NCI-H1436 (cell line): ENCODE results near the gene MAP3K14.
"Not testable (repeated sequence)": the region's sequence is repeated elsewhere in the genome, so short reads cannot be mapped to it uniquely, and the experiment has no call there.

Experiments used
- DNase-seq: peaks from one replicate; lab custom pipeline; 2025; lab: John Stamatoyannopoulos, UW

MAP3K14 gene

DNA sequence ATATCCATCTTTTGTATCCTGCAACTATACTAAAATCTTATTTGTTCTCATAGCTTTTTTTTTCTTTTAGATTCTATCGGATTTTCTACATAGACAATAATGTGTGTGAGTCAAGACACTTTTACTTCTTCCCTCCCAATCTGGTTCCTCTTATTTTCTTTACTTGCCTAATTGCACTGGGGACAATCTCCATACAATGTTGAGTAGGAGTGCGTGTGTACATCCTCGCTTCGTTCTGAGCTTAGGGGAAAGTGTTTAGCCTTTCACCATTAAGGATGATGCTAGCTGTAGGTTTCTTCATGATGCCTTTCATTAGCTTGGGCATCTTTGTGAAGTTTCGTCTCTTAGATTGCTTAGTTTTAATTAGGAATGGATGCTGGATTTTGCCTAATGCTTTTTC lies 57.8 kb downstream of the MAP3K14 start:
- DNase-seq, result no peak

DNA sequence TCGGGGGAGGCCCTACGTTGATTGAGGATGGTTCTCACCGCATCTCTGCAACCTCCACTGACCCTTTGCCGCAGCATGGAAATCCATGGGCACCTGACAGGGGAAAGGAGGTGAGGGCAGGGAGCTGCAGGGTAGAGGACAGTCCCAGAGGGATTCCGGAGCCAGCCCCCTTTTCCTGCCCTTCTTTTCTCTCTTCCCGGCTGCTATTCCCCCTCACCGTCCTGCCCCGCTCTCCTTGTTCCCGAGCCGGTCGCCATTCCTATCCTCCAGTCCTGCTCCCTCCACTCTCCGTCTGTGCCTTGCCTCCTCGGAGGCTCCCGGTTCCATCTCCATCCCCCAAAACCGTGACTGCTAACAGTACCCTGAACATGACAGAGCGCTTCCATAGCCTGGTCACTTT lies 59.7 kb downstream of the MAP3K14 start:
- DNase-seq, result no peak

DNA sequence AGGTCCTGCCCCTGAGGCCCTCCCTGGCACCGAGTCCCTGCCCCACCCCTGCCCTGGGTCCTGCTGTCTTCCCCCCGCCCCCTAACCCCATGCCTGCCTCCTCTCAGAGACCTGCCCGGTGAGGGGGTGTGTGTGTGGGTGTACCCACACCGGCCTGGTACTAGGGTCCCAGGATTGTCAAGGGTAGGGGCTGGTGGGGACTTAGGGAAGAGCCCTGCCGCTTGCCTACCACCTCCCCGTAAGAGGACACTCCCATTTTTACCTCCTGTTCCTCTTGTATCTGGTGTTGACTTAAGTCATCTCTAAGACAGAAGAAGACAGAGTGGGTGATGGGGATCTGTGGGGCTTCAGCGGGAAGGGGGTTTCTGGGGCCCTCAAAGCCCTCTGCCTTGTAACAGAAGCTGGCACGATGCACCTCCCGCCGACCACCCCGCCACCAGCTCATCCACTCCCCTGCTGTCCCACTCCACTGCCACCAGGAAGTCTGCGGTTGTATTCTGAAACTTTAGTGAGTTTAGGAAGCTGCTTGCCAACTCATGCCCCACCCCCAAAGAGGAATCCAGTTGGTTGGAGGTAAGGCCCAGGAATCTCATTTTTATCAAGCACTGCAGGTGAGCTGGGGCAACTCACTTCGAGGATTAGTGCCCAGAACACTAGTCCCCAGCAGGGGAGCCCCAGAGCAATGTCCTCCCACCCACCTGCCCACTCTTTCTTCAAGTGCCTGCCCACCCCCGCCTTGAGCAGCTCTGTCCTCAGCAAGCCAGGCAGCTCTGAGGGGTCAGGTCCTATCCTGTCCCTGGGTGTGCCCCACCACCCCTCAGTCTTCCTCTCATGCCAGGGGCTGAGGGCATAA lies 60.5 kb downstream of the MAP3K14 start:
- DNase-seq, result no peak

DNA sequence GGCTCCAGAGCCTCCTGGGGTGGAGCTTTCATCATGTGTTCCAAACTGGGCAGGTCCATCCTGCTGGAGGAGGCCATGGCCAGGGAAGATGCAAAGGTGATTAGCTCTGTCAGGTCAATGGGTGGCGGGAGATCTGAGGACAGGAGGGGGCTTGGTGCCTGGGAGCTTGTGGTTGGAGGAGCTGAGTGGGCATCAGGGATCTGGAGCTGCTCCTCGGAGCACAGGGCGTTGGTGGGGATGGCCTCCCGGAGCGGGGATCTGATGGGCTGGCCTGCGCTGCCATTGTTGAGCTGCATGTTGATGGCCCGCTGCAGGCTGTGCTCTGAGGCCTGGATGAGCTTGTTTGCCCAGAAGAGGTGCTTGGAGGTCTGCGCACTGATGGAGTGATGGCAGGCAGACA lies 61.5 kb downstream of the MAP3K14 start:
- no peak for DNase-seq

DNA sequence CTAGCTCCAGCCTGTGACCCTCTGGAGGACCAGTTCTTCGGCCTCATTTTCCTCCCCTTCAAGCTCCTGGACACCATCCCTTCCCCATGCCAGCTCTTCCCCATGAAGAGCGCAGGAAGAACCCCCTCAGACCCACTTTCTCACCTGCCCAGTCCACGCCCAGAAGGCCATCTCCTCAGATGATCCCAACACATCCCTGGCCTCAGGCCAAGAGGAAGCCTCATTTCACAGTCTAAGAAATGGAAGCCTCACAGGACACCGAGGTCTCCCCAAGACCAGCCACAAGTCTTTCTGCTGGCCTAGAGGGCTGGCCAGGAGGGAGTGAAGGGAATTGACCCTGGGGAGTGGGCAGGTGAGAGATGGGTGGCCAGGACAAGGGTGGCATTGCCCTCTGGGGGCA lies 62.9 kb downstream of the MAP3K14 start:
- DNase-seq, result no peak

DNA sequence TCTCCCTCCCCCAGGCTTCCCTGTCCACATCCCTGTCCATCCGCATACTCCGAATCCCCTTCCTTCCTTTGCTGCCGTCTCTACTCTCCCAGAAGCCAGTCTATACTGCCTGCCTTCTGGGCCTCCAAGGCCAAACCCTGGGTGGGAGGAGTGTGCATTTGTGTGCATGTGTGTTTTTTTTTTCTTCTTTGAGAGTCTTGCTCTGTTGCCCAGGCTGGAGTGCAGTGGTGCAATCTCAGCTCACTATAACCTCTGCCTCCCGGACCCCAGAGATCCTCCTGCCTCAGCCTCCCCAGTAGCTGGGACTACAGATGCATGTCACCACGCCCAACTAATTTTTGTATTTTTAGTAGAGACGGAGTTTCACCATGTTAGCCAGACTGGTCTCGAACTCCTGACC lies 63.6 kb downstream of the MAP3K14 start:
- not testable (repeated sequence) for DNase-seq

DNA sequence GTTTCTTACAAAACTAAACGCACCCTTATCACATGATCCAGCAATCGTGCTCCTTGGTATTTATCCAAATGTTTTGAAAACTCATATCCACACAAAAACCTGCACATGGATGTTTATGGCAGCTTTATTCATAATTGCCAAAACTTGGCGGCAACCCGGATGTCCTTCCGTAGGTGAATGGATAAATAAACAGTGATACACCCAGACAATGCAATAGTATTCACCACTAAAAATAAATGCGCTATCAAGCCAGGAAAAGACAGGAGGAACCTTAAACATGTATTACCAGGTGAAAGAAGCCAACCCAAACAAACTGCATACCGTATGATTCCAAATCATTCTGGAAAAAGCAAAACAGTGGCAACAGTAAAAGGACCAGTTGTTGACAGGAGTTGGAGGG lies 64.9 kb downstream of the MAP3K14 start:
- DNase-seq, result no peak

DNA sequence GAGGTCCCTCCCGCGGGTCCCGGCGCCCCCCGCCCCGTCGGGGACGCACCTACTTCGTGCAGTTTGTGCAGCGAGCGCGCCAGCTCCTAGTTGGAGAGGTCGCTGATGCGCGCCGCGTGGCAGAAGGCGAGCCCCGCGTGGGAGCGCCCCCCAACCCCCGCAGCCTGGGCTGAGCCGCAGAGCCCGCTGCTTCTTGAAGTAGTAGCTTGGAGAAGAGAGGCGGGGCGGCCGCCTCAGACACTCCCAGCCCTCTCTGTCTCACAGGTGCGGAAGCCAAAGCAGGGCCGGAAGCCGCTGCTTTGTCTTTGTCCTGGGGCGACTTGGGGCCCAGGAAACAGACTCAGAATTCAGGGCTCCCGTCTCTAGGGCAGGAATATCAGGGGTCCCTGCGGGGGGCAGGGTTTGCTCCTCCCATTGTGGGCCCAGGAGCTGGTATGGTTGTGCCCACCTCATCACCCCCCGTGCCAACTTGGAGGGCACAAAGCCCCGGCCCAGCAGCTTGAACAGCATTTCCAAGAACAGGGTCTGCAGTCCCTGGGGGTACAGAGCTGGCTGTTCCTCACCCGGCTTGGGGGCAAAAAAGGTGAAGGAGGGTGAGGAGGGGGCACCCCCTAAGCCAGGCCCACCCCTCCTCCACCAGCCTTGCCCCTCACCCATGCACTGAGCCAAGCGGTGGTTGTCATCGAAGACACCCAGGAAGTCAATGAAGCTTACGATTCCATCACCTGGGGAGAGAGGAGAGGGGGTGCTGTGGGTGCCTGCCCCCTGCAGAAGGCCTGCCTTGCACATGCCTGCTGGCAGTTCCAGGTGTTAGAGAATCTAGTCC lies 68.5 kb downstream of the MAP3K14 start:
- DNase-seq, result peak; percentile 58

DNA sequence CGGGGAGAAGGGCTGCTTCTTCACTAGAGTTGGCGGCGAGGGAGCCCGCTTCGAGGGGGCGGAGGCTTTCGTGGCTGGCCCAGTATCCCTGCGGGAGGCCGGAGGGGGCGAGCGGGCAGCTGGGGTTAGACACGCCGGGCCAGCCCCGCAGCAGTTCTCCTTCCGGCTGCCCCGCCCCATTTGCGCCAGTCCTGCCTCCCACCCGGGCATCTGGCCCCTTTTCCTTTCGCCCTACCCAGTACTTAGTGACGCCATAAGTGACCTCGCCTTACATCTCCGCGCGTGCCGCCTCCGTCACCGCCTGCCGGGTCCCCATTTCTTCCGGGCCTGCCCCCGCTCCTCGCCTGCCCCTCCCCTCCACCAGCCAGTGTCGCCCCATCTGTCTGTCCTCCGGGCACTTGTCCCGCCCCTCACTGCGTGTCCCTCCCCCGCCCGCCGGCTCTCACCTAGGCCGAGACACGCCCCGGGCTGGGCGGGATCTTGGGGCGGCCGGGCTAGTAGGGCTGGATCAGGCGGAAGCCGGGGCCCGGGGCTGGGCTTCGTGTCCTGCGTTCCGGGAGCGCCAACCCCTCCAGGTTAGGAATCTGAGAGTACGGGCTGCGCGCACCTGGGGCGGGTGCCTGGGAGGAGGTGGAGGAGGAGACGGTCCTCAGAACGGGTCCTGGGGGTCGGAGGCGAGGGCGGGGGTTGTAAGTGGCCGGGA lies 69.2 kb downstream of the MAP3K14 start:
- peak; percentile 97 for DNase-seq

DNA sequence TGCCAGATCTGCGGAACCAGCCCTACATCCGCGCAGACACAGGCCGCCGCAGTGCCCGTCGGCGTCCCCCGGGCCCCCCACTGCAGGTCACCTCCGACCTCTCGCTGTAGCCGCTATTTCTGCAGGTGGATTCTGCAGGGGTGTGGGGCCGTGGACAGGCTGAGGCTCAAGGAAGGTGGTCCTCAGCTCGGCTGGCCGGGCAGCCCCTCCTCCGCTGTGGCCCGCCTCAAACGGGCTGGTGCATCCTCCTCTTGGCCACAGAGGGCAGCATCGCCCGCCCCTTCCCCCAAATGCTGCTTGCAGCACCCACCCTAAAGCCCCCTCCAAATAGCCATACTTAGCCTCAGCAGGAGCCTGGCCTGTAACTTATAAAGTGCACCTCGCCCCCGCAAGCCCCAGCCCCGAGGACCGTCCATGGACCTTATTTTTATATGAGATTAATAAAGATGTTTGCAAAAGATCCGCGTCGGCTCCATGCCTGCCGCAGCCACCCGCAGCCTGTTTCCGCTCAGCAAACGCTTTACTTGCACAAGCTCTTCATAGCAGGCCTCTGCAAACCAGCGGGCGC lies 69.9 kb downstream of the MAP3K14 start:
- DNase-seq, result peak; percentile 32

DNA sequence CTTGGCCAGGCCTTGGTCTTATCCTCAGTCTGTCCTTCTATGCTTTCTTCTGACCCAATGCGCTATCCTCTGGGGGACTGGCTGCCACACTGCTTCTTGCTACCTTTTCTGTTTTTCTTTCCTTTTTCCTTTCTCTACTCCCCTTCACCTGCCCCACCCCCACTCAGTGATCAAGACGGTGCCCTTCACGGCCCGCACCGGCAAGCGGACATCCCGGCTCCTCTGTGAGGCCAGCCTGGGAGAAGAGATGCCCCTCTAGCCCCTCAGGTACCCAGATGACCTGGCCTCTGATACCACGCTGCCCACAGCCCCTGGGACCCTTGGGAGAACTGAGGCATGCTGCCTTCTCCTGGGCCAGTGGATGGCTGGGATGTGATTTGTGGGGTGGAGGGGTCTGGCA lies 70.5 kb downstream of the MAP3K14 start:
- no peak for DNase-seq

DNA sequence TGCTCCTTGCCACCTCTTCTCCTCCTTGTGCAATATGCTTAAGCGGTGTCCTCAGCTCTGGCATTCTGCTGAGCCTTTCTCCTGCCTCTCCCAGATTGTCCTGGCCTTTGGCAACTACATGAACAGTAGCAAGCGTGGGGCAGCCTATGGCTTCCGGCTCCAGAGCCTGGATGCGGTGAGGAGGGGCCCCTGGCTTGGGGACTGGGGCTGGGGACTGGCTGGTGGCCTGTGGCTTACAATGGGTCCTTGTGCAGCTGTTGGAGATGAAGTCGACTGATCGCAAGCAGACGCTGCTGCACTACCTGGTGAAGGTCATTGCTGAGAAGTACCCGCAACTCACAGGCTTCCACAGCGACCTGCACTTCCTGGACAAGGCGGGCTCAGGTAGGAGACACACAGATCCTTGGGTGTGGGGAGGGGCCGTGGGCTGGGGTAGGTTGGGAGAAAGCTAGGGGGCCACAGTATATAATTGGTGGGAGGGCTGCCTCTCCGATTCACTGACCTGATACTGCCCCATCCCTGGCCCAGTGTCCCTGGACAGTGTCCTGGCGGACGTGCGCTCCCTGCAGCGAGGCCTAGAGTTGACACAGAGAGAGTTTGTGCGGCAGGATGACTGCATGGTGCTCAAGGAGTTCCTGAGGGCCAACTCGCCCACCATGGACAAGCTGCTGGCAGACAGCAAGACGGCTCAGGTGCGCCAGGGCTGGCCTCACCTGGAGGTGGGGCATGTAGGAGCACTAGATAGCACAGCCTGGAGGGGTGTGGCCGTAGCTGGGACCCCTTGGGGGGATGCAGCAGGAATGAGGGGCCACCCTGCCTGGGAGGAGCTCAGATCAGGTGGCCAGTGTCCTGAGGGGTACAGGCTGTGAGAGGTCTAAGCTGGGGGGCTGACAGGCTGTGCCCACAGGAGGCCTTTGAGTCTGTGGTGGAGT lies 71.8 kb downstream of the MAP3K14 start:
- no peak for DNase-seq

DNA sequence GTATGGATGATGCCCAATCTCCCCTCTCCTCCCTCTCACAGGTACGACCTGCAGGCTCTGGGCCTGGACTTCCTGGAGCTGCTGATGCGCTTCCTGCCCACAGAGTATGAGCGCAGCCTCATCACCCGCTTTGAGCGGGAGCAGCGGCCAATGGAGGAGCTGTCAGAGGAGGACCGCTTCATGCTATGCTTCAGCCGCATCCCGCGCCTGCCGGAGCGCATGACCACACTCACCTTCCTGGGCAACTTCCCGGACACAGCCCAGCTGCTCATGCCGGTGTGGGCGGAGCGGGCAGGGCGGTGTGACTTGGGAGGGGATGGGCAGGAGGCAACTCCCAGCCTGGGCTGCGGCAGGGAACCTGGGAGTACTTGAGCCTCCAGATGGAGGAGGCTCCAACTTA lies 73.1 kb downstream of the MAP3K14 start:
- no peak for DNase-seq

DNA sequence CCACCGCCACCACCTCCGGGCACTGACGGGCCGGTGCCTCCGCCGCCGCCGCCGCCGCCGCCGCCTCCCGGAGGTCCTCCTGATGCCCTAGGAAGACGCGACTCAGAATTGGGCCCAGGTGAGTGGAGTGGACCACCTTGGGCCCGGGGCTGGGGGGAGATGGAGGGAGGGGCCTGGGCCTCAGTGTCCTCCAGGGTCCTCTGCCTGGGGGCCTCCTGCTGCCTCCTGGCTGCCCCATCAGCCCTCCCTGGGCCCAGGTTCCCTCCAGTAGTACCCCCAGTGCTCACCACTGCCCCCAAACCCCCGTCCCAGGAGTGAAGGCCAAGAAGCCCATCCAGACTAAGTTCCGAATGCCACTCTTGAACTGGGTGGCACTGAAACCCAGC lies 74.8 kb downstream of the MAP3K14 start:
- DNase-seq, result no peak

DNA sequence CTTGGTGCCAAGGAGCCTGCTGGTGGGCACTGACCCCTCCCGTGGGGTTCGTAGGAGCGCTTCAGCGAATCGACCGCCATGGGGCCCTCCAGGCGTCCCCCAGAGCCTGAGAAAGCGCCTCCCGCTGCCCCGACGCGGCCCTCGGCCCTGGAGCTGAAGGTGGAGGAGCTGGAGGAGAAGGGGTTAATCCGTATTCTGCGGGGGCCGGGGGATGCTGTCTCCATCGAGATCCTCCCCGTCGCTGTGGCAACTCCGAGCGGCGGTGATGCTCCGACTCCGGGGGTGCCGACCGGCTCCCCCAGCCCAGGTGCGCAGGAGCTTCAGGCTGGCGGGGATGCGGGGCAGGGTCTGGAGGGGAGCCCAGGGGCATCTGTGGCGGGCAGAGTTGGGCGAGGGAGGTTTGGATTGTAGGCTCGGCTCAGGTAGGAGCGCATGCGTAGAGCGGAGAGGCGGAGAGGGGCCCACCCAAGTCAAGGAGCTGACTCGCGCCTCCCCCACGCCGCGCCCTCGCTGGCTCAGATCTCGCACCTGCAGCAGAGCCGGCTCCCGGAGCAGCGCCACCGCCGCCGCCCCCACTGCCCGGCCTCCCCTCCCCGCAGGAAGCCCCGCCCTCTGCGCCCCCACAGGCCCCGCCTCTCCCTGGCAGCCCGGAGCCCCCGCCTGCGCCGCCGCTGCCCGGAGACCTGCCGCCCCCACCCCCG lies 75.3 kb downstream of the MAP3K14 start:
- peak; percentile 91 for DNase-seq

DNA sequence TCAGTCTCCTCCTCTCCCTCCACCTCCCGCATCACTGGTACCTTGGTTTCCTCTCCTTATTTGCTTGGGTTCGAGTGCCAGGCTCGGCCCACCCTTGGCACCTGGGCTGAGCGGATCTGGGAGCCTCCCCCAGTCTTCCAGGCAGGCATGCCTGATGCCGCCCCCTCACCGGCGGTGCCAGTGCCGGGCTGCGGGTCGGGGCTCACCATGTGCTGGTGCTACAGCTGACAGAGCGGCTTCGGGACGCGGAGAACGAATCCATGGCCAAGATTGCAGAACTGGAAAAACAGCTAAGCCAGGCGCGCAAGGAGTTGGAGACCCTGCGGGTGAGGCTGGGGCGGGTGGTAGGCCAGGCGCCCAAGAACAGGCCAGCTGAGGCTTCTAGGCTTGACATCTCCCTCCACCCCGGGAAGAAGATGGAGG lies 75.9 kb downstream of the MAP3K14 start:
- DNase-seq, result no peak

DNA sequence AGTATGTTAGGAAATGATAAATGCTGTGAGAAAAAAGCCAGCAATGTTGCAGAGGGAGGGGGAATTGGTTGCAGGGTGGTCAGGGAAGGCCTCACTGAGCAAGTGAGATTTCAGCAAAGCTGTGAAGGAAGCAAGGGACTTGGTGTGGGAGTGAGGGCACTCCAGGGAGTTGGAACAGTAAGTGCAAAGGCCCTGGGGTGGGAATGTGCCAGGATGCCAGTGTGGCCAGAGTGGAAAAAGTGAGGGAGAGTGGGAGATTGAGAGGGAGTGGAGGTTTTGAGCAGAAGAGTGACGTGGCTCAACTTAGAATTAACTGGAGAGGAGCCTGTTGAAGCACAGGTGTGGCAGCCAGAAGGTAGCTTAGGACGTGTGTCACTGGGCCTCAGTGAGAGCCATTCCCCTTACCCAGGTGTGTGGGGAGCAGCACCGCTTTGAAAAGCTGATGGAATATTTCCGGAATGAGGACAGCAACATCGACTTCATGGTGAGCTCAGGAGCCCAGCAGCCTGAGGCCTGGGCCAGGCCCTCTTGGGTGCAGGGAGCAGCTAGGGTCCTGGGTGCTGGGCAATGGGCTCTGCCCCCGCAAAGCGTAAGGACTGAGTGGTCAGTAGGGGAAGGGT lies 78.6 kb downstream of the MAP3K14 start:
- no peak for DNase-seq

DNA sequence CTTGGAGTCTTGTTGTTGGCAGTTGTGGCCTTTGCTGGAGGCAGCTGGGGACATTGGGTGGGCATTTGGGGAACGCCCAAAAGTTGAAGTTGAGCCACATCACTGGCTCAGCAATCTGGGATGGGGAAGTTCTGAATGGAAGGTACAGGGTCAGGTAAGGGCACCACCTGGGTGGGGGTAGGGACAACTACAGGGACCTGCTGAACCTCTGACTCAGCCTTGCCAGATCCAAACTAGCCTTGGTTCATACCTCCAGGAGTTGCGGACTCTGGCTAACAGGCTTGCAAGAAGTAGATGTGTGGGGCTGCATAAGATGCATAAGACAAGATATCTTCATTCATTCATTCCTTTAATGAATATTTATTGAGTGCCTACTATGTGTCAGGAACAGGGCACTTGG lies 79.1 kb downstream of the MAP3K14 start:
- DNase-seq, result no peak

DNA sequence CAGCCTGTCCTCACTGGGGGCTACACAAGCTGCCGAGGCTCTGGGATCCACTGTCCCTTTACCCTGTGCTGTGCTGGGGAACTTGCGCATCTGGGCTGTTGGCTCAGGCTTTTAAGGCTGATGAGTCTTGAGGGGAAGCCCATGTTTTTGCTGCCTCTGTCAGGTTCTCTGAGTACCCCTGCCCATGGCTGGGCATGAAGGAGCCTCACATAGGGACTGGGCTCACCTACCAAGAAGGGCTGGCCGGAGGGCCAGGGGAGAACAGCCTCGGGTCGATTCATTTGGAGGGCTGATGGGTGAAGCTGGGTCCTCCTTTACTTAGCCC lies 80.6 kb downstream of the MAP3K14 start:
- DNase-seq, result no peak
